AG04450 (cell line): ENCODE data around the gene ZNF805. TPM values are rescaled to one million over a fixed set of nuclear protein-coding genes. Genes with fewer than 3 reads are reported as not detected.

Experiments
- CTCF ChIA-PET: fragments of 300-600, 350-600 bp; formaldehyde crosslinking; extraction: SDS; loops from one replicate; lab custom pipeline; 2022; ENCODE audit warnings: antibody characterized with exemption, inconsistent platforms; lab: Charles Lee
- POLR2A ChIA-PET: fragments of 350-600 bp; formaldehyde crosslinking; extraction: SDS; loops from one replicate; lab custom pipeline; 2021; ENCODE audit warnings: antibody characterized with exemption, inconsistent platforms; lab: Yijun Ruan, JAX
- DNase-seq: peaks from one replicate; pipeline ENCODE4 v3.0.0-alpha.2; 2011; ENCODE audit warnings: low read depth, low spot score
- H3K27ac ChIP-seq: one replicate; pipeline ENCODE4 v1.5.1; 2012; ENCODE audit warnings: low read depth, low read length, control low read depth
- H3K27me3 ChIP-seq: one replicate; pipeline ENCODE4 v1.6.0; 2012; ENCODE audit warnings: low read length; ENCODE audit not compliant: control insufficient read depth, insufficient read depth
- H3K4me3 ChIP-seq: 2 replicates; pipeline ENCODE4 v1.5.1; 2011; ENCODE audit warnings: mild to moderate bottlenecking, low read depth, low read length, control low read depth
- H3K9me3 ChIP-seq: 2 replicates; pipeline ENCODE4 v1.5.1; 2012; ENCODE audit warnings: low read length; ENCODE audit not compliant: control insufficient read depth, insufficient read depth
- CTCF ChIP-seq: IDR thresholded peaks from 2 replicates; pipeline ENCODE4 v1.5.1; 2011; ENCODE audit warnings: low read depth, low read length, control low read depth, inconsistent platforms
- polyA plus RNA-seq: library from polyadenylated mRNA; depleted of rRNA; stranded (reverse); fragments of >200 nt; gene quantifications from 2 replicates; pipeline ENCODE4 v1.2.3, GENCODE V29; 2011

ZNF805 gene
- polyA plus RNA-seq, 1 experiment = 6.1 TPM

- no peak for DNase-seq
- H3K27ac ChIP-seq = no peak overlapping the region
- no peak for TF ChIP-seq CTCF
- H3K27me3 ChIP-seq = no peaks in the 10 kb centered on the region
- POLR2A ChIA-PET = no interaction called here
- CTCF ChIA-PET = no interaction called here
- peak overlapping the region; percentile 8 for H3K4me3 ChIP-seq
- H3K9me3 ChIP-seq = no peaks in the 10 kb centered on the region; the same call in 1 of the 2 replicates
These were observed 41.7 kb downstream of the ZNF805 start for GRCh38 chr19:57282011-57282643.

GRCh38 chr19:57288373-57288772, 47.9 kb downstream of the ZNF805 start:
- no peaks in the 10 kb centered on the region for H3K27me3 ChIP-seq
- H3K9me3 ChIP-seq = peaks cover 27% of the 10 kb centered on the region
- no peak overlapping the region for H3K27ac ChIP-seq
- no peak overlapping the region for H3K4me3 ChIP-seq
- ChIA-PET CTCF (no interaction called here), POLR2A (no interaction called here)
- TF ChIP-seq CTCF = no peak
- no peak for DNase-seq

- ChIA-PET CTCF (no interaction called here), POLR2A (no interaction called here)
- no peak for DNase-seq
- peaks cover 27% of the 10 kb centered on the region for H3K9me3 ChIP-seq
- H3K27me3 ChIP-seq = no peaks in the 10 kb centered on the region
- no peak overlapping the region for H3K27ac ChIP-seq
- TF ChIP-seq CTCF = no peak
- no peak overlapping the region for H3K4me3 ChIP-seq
These were observed 50.5 kb downstream of the ZNF805 start for GRCh38 chr19:57290970-57291369.

- H3K27me3 ChIP-seq = no peaks in the 10 kb centered on the region
- H3K4me3 ChIP-seq = no peak overlapping the region
- TF ChIP-seq CTCF = no peak
- ChIA-PET CTCF (no interaction called here), POLR2A (no interaction called here)
- no peak overlapping the region for H3K27ac ChIP-seq
- peaks cover 27% of the 10 kb centered on the region for H3K9me3 ChIP-seq
- no peak for DNase-seq
These were observed 52.1 kb downstream of the ZNF805 start for GRCh38 chr19:57292547-57292946.

- CTCF ChIA-PET = no interaction called here
These were observed 53.3 kb downstream of the ZNF805 start for GRCh38 chr19:57293719-57294118.

More at GRCh38 chr19:57293719-57294118, 53.3 kb downstream of the ZNF805 start:
- TF ChIP-seq CTCF = no peak
- Histone ChIP-seq H3K27ac (no peak overlapping the region), H3K4me3 (no peak overlapping the region), H3K27me3 (no peaks in the 10 kb centered on the region), H3K9me3 (peaks cover 27% of the 10 kb centered on the region)
- no peak for DNase-seq
- POLR2A ChIA-PET = no interaction called here
